Measurements from ENCODE around the gene APELA. TPM values are rescaled to one million over a fixed set of nuclear protein-coding genes. Genes with fewer than 3 reads are reported as not detected.
"Not testable (repeated sequence)": the region's sequence is repeated elsewhere in the genome, so short reads cannot be mapped to it uniquely, and the experiment has no call there.

The APELA gene
- total RNA-seq, 1 donor from 2014 or later: not detected

GRCh38 chr4:164902608-164903007, 25.6 kb downstream of the APELA start:
- H3K4me1 ChIP-seq: no peaks in the 10 kb centered on the region
- no peak for TF ChIP-seq POLR2AphosphoS5 (IDR thresholded peaks at IDR 0.05; ENCODE audit: insufficient read depth in 1 of 2, low read depth in 1 of 2)
- TF ChIP-seq POLR2A (IDR thresholded peaks at IDR 0.05): no peak
- TF ChIP-seq CTCF (IDR thresholded peaks at IDR 0.05): no peak
- no peaks in the 10 kb centered on the region for H3K9me3 ChIP-seq
- no peak overlapping the region for H3K27ac ChIP-seq
- intact Hi-C loops (cut with DNase I): no loop called here
- no peaks in the 10 kb centered on the region for H3K27me3 ChIP-seq
- H3K36me3 ChIP-seq: no peaks in the 10 kb centered on the region
- H3K4me3 ChIP-seq: no peak overlapping the region
- no peak for DNase-seq (ENCODE audit: extremely low spot score in 2 of 2)

GRCh38 chr4:164904336-164904735, 27.4 kb downstream of the APELA start:
- TF ChIP-seq POLR2AphosphoS5 (IDR thresholded peaks at IDR 0.05; ENCODE audit: insufficient read depth in 1 of 2, low read depth in 1 of 2) (no peak), CTCF (IDR thresholded peaks at IDR 0.05) (no peak), POLR2A (IDR thresholded peaks at IDR 0.05) (no peak)
- no peaks in the 10 kb centered on the region for H3K27me3 ChIP-seq
- no peak overlapping the region for H3K4me3 ChIP-seq
- intact Hi-C loops (cut with DNase I): no loop called here
- DNase-seq (ENCODE audit: extremely low spot score in 2 of 2): no peak
- no peak overlapping the region for H3K27ac ChIP-seq
- no peaks in the 10 kb centered on the region for H3K36me3 ChIP-seq
- no peaks in the 10 kb centered on the region for H3K9me3 ChIP-seq
- H3K4me1 ChIP-seq: no peaks in the 10 kb centered on the region

GRCh38 chr4:164904941-164905340, 28.0 kb downstream of the APELA start:
- intact Hi-C loops (cut with DNase I): no loop called here
- Histone ChIP-seq H3K4me3 (no peak overlapping the region), H3K36me3 (no peaks in the 10 kb centered on the region), H3K27me3 (no peaks in the 10 kb centered on the region), H3K27ac (no peak overlapping the region), H3K4me1 (no peaks in the 10 kb centered on the region), H3K9me3 (no peaks in the 10 kb centered on the region)
- TF ChIP-seq POLR2AphosphoS5 (IDR thresholded peaks at IDR 0.05; ENCODE audit: insufficient read depth in 1 of 2, low read depth in 1 of 2): no peak
- no peak for TF ChIP-seq CTCF (IDR thresholded peaks at IDR 0.05)
- no peak for TF ChIP-seq POLR2A (IDR thresholded peaks at IDR 0.05)
- DNase-seq (ENCODE audit: extremely low spot score in 2 of 2): no peak

- Histone ChIP-seq H3K9me3 (no peaks in the 10 kb centered on the region), H3K36me3 (no peaks in the 10 kb centered on the region), H3K27ac (no peak overlapping the region), H3K4me3 (no peak overlapping the region), H3K27me3 (no peaks in the 10 kb centered on the region), H3K4me1 (no peaks in the 10 kb centered on the region)
- no peak for TF ChIP-seq POLR2AphosphoS5 (IDR thresholded peaks at IDR 0.05; ENCODE audit: insufficient read depth in 1 of 2, low read depth in 1 of 2)
- no peak for TF ChIP-seq POLR2A (IDR thresholded peaks at IDR 0.05)
- TF ChIP-seq CTCF (IDR thresholded peaks at IDR 0.05): no peak
- no peak for DNase-seq (ENCODE audit: extremely low spot score in 2 of 2)
- intact Hi-C loops (cut with DNase I): no loop called here
Observed at GRCh38 chr4:164906368-164906767, 29.4 kb downstream of the APELA start.

GRCh38 chr4:164913506-164913905, 36.5 kb downstream of the APELA start:
- H3K27me3 ChIP-seq; H3K9me3 ChIP-seq; H3K36me3 ChIP-seq; DNase-seq (ENCODE audit: extremely low spot score in 2 of 2); H3K27ac ChIP-seq; H3K4me1 ChIP-seq; H3K4me3 ChIP-seq; intact Hi-C loops (cut with DNase I): not testable (repeated sequence)

- no peak for TF ChIP-seq POLR2A (IDR thresholded peaks at IDR 0.05)
- TF ChIP-seq POLR2AphosphoS5 (IDR thresholded peaks at IDR 0.05; ENCODE audit: insufficient read depth in 1 of 2, low read depth in 1 of 2): no peak
- Histone ChIP-seq H3K4me1 (no peaks in the 10 kb centered on the region), H3K27ac (no peak overlapping the region), H3K36me3 (no peaks in the 10 kb centered on the region), H3K9me3 (no peaks in the 10 kb centered on the region), H3K4me3 (no peak overlapping the region), H3K27me3 (no peaks in the 10 kb centered on the region)
- DNase-seq (ENCODE audit: extremely low spot score in 2 of 2): no peak
- intact Hi-C loops (cut with DNase I): no loop called here
Observed at GRCh38 chr4:164918956-164919355, 42.0 kb downstream of the APELA start.
